Measurements from ENCODE around the gene CMTM1.

GRCh38 chr16:66592814-66593213 lies 26.6 kb downstream of the CMTM1 start:
- TF ChIP-seq CTCF (IDR thresholded peaks at IDR 0.05; ENCODE audit: low read depth, low read length, poor library complexity, severe bottlenecking), result no peak
- TF ChIP-seq EZH2phosphoT487 (IDR thresholded peaks at IDR 0.05; ENCODE audit: borderline replicate concordance, low read length), result no peak
